Measurements from ENCODE around the gene SPATC1L.

SPATC1L gene

DNA sequence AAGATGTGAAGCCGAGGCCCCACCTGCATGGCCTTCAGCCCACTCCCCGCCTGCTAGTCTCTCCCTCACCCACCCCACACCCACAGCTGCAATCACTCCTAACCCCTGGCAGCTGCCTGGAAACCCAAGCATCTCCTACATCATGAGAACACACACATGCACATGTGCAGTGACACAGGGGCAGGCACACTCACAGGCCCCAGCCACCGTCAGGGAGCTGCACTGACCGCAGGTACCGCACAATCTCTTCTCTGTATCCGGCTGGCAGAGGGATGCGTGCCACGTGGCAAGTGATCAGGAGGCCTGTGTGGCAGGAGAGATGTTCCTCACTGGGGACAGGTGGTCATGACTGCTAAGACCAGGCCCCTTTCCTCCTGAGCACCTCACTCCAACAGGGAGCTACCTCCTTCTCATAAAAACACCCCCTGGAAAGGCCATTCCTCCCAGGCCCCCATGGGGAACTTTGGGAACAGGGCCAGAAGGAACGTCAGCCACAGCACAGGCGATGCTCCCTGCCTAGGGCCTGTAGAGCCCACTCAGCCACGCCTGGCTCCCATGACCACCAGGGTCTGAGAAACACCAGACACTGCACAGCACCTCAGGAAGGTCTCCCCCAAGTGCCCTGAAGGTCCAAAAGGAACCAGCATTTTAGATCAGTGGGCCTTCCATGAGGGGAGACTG, 38.3 kb upstream of the SPATC1L start:
- no peak for TF ChIP-seq TAF1 (IDR thresholded peaks at IDR 0.05; ENCODE audit: borderline replicate concordance, insufficient read depth, low read length)
- no peak for TF ChIP-seq SIN3A (IDR thresholded peaks at IDR 0.05; ENCODE audit: borderline replicate concordance, insufficient read depth, low read length)
- TF ChIP-seq FOXP2 (optimal IDR thresholded peaks at IDR 0.05; ENCODE audit: borderline replicate concordance, extremely low read depth, extremely low read length, insufficient read depth), result no peak
- TF ChIP-seq, protein P1, sequence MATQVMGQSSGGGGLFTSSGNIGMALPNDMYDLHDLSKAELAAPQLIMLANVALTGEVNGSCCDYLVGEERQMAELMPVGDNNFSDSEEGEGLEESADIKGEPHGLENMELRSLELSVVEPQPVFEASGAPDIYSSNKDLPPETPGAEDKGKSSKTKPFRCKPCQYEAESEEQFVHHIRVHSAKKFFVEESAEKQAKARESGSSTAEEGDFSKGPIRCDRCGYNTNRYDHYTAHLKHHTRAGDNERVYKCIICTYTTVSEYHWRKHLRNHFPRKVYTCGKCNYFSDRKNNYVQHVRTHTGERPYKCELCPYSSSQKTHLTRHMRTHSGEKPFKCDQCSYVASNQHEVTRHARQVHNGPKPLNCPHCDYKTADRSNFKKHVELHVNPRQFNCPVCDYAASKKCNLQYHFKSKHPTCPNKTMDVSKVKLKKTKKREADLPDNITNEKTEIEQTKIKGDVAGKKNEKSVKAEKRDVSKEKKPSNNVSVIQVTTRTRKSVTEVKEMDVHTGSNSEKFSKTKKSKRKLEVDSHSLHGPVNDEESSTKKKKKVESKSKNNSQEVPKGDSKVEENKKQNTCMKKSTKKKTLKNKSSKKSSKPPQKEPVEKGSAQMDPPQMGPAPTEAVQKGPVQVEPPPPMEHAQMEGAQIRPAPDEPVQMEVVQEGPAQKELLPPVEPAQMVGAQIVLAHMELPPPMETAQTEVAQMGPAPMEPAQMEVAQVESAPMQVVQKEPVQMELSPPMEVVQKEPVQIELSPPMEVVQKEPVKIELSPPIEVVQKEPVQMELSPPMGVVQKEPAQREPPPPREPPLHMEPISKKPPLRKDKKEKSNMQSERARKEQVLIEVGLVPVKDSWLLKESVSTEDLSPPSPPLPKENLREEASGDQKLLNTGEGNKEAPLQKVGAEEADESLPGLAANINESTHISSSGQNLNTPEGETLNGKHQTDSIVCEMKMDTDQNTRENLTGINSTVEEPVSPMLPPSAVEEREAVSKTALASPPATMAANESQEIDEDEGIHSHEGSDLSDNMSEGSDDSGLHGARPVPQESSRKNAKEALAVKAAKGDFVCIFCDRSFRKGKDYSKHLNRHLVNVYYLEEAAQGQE (IDR thresholded peaks at IDR 0.05; ENCODE audit: insufficient read depth in 1 of 2, low read depth in 2 of 2, low read length in 2 of 2), result no peak
- no peak for TF ChIP-seq POLR2AphosphoS5 (IDR thresholded peaks at IDR 0.05; ENCODE audit: low read depth, low read length)

DNA sequence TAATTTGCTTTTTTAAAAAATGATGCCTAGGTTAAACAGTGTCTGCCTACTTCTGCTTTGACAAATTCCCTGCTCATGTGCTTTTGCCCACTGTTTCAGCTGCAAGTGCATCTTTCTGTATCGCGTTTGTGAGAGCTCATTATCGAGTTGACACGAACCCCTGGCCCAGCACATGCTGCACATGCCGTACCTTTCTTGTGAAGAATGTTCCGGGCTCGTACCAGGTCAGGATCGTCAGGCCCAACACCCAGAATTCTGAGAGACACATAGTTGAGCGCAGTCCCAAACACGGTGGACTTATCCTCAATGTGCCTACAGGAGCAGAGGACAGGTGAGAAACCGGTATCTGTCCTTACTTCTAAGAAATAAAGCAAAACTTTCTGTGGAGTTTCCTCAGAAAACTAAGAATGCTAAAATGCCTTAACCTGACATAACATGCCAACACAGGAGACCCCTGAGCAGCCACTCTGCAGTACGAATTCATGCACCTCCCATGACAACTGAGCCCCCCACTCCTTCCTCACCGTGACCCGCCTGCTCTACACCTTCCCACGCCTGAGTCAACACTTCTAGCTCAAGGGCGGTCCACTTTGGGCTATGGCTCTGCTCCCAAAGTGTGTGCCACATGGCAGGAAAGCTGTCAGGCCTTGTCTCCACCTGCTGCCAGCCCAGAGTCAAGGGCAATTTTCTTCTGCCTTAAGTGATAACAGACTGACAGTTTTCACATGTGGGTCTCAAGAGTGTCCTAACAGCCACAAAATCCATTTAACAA, 37.6 kb upstream of the SPATC1L start:
- TF ChIP-seq, protein P1 (IDR thresholded peaks at IDR 0.05; ENCODE audit: insufficient read depth in 1 of 2, low read depth in 2 of 2, low read length in 2 of 2), result no peak
- TF ChIP-seq FOXP2 (optimal IDR thresholded peaks at IDR 0.05; ENCODE audit: borderline replicate concordance, extremely low read depth, extremely low read length, insufficient read depth) (no peak), SIN3A (IDR thresholded peaks at IDR 0.05; ENCODE audit: borderline replicate concordance, insufficient read depth, low read length) (no peak), TAF1 (IDR thresholded peaks at IDR 0.05; ENCODE audit: borderline replicate concordance, insufficient read depth, low read length) (no peak), POLR2AphosphoS5 (IDR thresholded peaks at IDR 0.05; ENCODE audit: low read depth, low read length) (no peak)

DNA sequence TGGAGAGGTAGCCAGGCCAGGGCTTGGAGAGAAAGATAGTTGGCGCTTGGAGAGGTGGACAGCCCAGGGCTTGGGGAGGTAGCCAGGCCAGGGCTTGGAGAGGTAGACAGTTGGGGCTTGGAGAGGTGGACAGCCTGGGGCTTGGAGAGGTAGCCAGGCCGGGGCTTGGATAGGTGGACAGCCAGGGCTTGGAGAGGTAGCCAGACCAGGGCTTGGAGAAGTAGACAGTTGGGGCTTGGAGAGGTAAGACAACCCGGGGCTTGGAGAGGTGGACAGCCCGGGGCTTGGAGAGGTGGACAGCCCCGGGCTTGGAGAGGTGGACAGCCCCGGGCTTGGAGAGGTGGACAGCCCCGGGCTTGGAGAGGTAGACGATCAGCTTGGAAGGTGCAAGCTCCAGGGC, 36.6 kb upstream of the SPATC1L start:
- TF ChIP-seq, protein P1 (IDR thresholded peaks at IDR 0.05; ENCODE audit: insufficient read depth in 1 of 2, low read depth in 2 of 2, low read length in 2 of 2), result no peak
- TF ChIP-seq FOXP2 (optimal IDR thresholded peaks at IDR 0.05; ENCODE audit: borderline replicate concordance, extremely low read depth, extremely low read length, insufficient read depth), result no peak

DNA sequence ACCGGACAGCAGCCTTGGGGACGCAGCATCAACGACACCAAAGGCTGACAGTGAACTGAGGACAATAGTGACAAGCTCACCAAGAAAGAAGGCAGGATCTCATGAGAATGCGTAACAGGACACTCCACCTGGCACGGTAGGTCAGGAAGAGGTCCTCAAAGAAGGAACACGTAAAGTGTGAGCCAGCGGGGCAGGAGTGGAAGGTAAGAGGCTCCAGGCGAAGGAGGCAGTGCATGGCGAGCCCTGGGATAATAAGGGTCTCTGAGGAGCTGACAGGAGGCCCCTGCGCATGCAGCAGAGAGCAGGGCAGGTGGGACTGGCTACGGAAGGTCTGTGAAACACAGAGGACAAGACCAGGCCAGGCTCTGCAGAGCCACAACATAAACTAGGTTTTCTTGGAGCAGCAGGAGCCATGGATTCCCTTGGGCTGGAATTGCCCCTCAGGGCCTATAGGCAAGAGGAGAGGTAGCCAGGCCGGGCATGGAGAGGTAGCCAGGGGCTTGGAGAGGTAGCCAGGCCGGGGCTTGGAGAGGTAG, 36.1 kb upstream of the SPATC1L start:
- no peak for TF ChIP-seq SIN3A (IDR thresholded peaks at IDR 0.05; ENCODE audit: borderline replicate concordance, insufficient read depth, low read length)
- TF ChIP-seq FOXP2 (optimal IDR thresholded peaks at IDR 0.05; ENCODE audit: borderline replicate concordance, extremely low read depth, extremely low read length, insufficient read depth), result no peak
- TF ChIP-seq, protein P1 (IDR thresholded peaks at IDR 0.05; ENCODE audit: insufficient read depth in 1 of 2, low read depth in 2 of 2, low read length in 2 of 2), result no peak
- no peak for TF ChIP-seq POLR2AphosphoS5 (IDR thresholded peaks at IDR 0.05; ENCODE audit: low read depth, low read length)
- TF ChIP-seq TAF1 (IDR thresholded peaks at IDR 0.05; ENCODE audit: borderline replicate concordance, insufficient read depth, low read length), result no peak
